OCI-LY3 (cell line): Measurements from ENCODE around the gene ANKRD31.

ENCODE experiments used
- H2AFZ ChIP-seq: fragments of 200-600, 300-600 bp; shearing (Covaris generic); 2 replicates; pipeline ENCODE4 v1.6.0; 2014; ENCODE audit warnings: antibody characterized with exemption, low read depth, low read length
- H3K27ac ChIP-seq: fragments of 200-600, 300-600 bp; sonication (generic); 2 replicates; pipeline ENCODE4 v1.5.1; 2014; ENCODE audit warnings: mild to moderate bottlenecking, low read length, moderate library complexity, mixed read lengths
- H3K27me3 ChIP-seq: fragments of 200-600, 300-600 bp; sonication (generic); 2 replicates; pipeline ENCODE4 v1.6.1; 2014; ENCODE audit warnings: low read depth, low read length, mixed read lengths
- H3K36me3 ChIP-seq: fragments of 200-600, 300-600 bp; sonication (generic); replicated peaks from 2 replicates; pipeline ENCODE3; 2014; ENCODE audit warnings: low read depth, low read length, mixed read lengths
- H3K4me1 ChIP-seq: fragments of 300-600, 200-600 bp; sonication (generic); 2 replicates; pipeline ENCODE4 v1.6.1; 2014; ENCODE audit warnings: low read length, mixed read lengths
- H3K4me2 ChIP-seq: fragments of 200-600, 300-600 bp; sonication (generic); 2 replicates; pipeline ENCODE4 v1.6.1; 2014; ENCODE audit warnings: low read length, mixed read lengths
- H3K4me3 ChIP-seq: fragments of 300-600, 200-600 bp; sonication (generic); 2 replicates; pipeline ENCODE4 v1.5.1; 2014; ENCODE audit warnings: antibody characterized with exemption, mild to moderate bottlenecking, low read length, moderate library complexity
- H3K79me2 ChIP-seq: fragments of 300-600, 200-600 bp; shearing (Covaris generic); 2 replicates; pipeline ENCODE4 v1.6.1; 2014; ENCODE audit warnings: mild to moderate bottlenecking, low read length, mixed read lengths
- H3K9ac ChIP-seq: fragments of 300-600, 200-600 bp; shearing (Covaris generic); 2 replicates; pipeline ENCODE4 v1.6.0; 2014; ENCODE audit warnings: mild to moderate bottlenecking, low read length, moderate library complexity
- H3K9me3 ChIP-seq: fragments of 200-600, 300-600 bp; shearing (Covaris generic); 2 replicates; pipeline ENCODE4 v1.6.1; 2014; ENCODE audit warnings: low read length, mixed read lengths; ENCODE audit not compliant: insufficient read depth
- H4K20me1 ChIP-seq: fragments of 200-600, 300-600 bp; sonication (generic); 2 replicates; pipeline ENCODE4 v1.6.1; 2016; ENCODE audit warnings: low read length, mixed read lengths; ENCODE audit not compliant: insufficient read depth
- CTCF ChIP-seq: fragments of 200-600, 300-600 bp; sonication (generic); IDR thresholded peaks from 2 replicates; pipeline ENCODE4 v1.5.1; 2014; ENCODE audit warnings: antibody characterized with exemption, low read length, low read depth
- EZH2phosphoT487 ChIP-seq: fragments of 200-600 bp; shearing (Covaris generic); IDR thresholded peaks from 2 replicates; pipeline ENCODE4 v1.6.1; 2018; ENCODE audit warnings: antibody characterized with exemption, mixed run types, low read depth

ANKRD31 gene

GRCh38 chr5:75067434-75067833 lies 169.2 kb downstream of the ANKRD31 start:
- H3K9ac ChIP-seq = no peak overlapping the region

GRCh38 chr5:75062925-75063531 lies 173.7 kb downstream of the ANKRD31 start:
- no peak overlapping the region for H3K4me3 ChIP-seq
- H3K4me1 ChIP-seq = peaks cover 13% of the 10 kb centered on the region; the same call in 1 of the 2 replicates
- H3K27me3 ChIP-seq = no peaks in the 10 kb centered on the region
- H3K27ac ChIP-seq = no peak overlapping the region
- H3K9ac ChIP-seq = no peak overlapping the region
- H4K20me1 ChIP-seq = no peaks in the 10 kb centered on the region
- no peaks in the 10 kb centered on the region for H3K36me3 ChIP-seq
- H2AFZ ChIP-seq = no peak overlapping the region
- no peaks in the 10 kb centered on the region for H3K9me3 ChIP-seq
- no peak overlapping the region for H3K4me2 ChIP-seq
- no peaks in the 10 kb centered on the region for H3K79me2 ChIP-seq
- TF ChIP-seq EZH2phosphoT487 = no peak
- TF ChIP-seq CTCF = no peak

More at GRCh38 chr5:75067434-75067833, 169.2 kb downstream of the ANKRD31 start:
- TF ChIP-seq EZH2phosphoT487 = no peak
- no peak for TF ChIP-seq CTCF
- no peak overlapping the region for H3K4me2 ChIP-seq
- H3K27ac ChIP-seq = no peak overlapping the region
- H3K4me1 ChIP-seq = peaks cover 13% of the 10 kb centered on the region; the same call in 1 of the 2 replicates
- no peak overlapping the region for H2AFZ ChIP-seq
- H4K20me1 ChIP-seq = no peaks in the 10 kb centered on the region
- H3K27me3 ChIP-seq = no peaks in the 10 kb centered on the region
- H3K79me2 ChIP-seq = no peaks in the 10 kb centered on the region
- no peaks in the 10 kb centered on the region for H3K36me3 ChIP-seq
- no peak overlapping the region for H3K4me3 ChIP-seq
- H3K9me3 ChIP-seq = no peaks in the 10 kb centered on the region

DNA sequence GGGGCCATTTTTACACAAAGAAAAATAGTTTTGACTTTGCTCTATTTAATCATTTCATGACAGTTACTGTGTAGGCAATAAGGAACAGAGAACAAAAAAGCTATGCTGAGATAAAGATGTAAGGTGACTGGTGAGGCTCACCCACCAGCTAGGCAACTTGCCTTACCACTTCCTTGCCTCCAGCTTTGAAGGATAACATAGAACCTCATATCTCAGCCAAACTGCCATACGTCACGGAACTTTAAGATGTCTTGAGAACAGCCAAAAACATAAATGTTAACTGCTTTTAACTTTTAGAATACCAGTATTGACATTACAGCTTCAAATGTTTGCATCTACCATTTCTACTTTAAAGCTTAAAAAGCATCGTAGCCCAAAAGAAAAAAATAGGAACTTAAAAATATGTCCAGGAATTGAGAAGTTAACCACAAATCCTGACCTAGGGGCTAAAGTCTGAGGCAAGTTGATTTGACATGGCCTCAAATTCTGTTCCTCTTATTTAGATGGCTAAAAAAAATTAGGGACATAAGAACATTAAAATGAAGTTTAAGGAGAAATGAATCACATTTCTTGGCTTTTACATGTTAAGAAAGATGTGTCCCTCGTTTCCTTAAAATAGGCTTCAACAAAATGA lies 176.6 kb downstream of the ANKRD31 start:
- no peaks in the 10 kb centered on the region for H3K9me3 ChIP-seq
- no peak overlapping the region for H3K4me2 ChIP-seq
- no peak overlapping the region for H3K4me3 ChIP-seq
- no peaks in the 10 kb centered on the region for H3K79me2 ChIP-seq
- no peak overlapping the region for H3K27ac ChIP-seq
- no peaks in the 10 kb centered on the region for H3K27me3 ChIP-seq
- no peaks in the 10 kb centered on the region for H3K36me3 ChIP-seq
- peaks cover 13% of the 10 kb centered on the region; the same call in 1 of the 2 replicates for H3K4me1 ChIP-seq
- no peak for TF ChIP-seq CTCF
- no peak for TF ChIP-seq EZH2phosphoT487
- H4K20me1 ChIP-seq = no peaks in the 10 kb centered on the region
- H2AFZ ChIP-seq = no peak overlapping the region
- no peak overlapping the region for H3K9ac ChIP-seq

DNA sequence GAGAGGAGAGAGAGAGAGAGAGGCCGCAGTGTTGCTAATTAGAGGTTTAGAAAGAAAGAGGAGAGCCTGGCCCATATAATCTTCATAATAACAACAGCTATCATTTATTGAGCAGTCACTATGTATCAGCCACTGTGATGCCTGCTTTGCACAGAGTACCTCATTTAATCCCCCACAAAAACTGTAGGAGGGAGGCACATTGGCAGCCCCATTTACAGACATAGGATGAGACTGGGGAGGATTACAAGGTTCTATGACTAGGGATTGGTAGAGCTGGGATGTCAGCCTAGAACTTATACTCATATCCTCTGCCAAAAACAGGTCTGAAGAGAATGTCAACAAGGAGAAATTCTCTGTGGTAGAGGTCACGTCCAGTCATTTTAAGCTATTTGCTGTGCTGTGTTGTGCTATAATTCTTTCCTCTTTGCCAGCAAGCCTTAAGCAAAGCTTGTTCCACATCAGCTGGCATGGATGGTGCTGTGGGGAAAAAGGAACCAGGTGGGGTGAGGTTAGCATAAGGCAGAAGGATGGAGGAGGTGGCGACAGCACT lies 177.6 kb downstream of the ANKRD31 start:
- Histone ChIP-seq H3K9ac (no peak overlapping the region), H3K36me3 (no peaks in the 10 kb centered on the region), H3K79me2 (no peaks in the 10 kb centered on the region), H3K9me3 (no peaks in the 10 kb centered on the region), H3K4me1 (peaks cover 11% of the 10 kb centered on the region; the same call in 1 of the 2 replicates), H3K4me2 (no peak overlapping the region), H2AFZ (no peak overlapping the region), H4K20me1 (no peaks in the 10 kb centered on the region), H3K27ac (no peak overlapping the region), H3K27me3 (no peaks in the 10 kb centered on the region), H3K4me3 (no peak overlapping the region)
- TF ChIP-seq CTCF (no peak), EZH2phosphoT487 (no peak)
